Mucosa of descending colon (tissue), 3 donors: ENCODE results near the gene GPR55. TPM values are rescaled to one million over a fixed set of nuclear protein-coding genes. Genes with fewer than 3 reads are reported as not detected.

ENCODE experiments used
- ATAC-seq: fragments of 200-7000 bp; cut with Tn5 transposase; one replicate; pipeline ENCODE4 v1.9.1; 2020; ENCODE audit warnings: mild to moderate bottlenecking, moderate library complexity
- DNase-seq, 3 donors: peaks; one replicate each; pipeline ENCODE4 v3.0.0-alpha.2; 2020
- H3K36me3 ChIP-seq: fragments of 200-600 bp; one replicate; pipeline ENCODE4 v1.8.0; 2021; ENCODE audit warnings: low read depth, mild to moderate bottlenecking
- H3K4me1 ChIP-seq: fragments of 200-600 bp; one replicate; pipeline ENCODE4 v1.8.0; 2021; ENCODE audit warnings: low read depth, mild to moderate bottlenecking
- H3K4me3 ChIP-seq: fragments of 200-600 bp; one replicate; pipeline ENCODE4 v1.8.0; 2021; ENCODE audit warnings: mild to moderate bottlenecking
- H3K9me3 ChIP-seq: fragments of 200-600 bp; one replicate; pipeline ENCODE4 v1.8.0; 2021; ENCODE audit warnings: mild to moderate bottlenecking
- intact Hi-C, 2 donors: fragments of 100-400 bp; cut with DNase I in 1 of 2; cut with micrococcal nuclease in 1 of 2; formaldehyde crosslinking; loops; one replicate each; pipeline versions ENCODE4 v1.11.0 to v1.11.1; 2022; cut with DNase I, micrococcal nuclease
- total RNA-seq, 3 donors: library from RNA; stranded (reverse); fragmentation: NEBNext Ultra II Directional in 2 of 3; extraction: Animal tissue kit (Norgen Biotek cat#: 25700) in 2 of 3; gene quantifications; one replicate each; pipeline versions ENCODE4 v1.2.1 to v1.2.4, GENCODE V29; 2021 to 2023
- TF ChIP-seq, protein P1 (sequence below): fragments of 200-600 bp; IDR thresholded peaks from one replicate; pipeline ENCODE4 v1.8.0; 2022; ENCODE audit warnings: antibody characterized with exemption, mild to moderate bottlenecking
- donor health status: DM: no; HTN: no; CAD: no; lungs with moderate emphysema.
- donor health status: DM: no; HTN: no; CAD: no.
- donor health status: DM: no; HTN: yes; CAD: no.

Gene GPR55
- total RNA-seq, 3 donors from 2014 or later = 0.99 to 1.1 (median 1.1) TPM

DNA sequence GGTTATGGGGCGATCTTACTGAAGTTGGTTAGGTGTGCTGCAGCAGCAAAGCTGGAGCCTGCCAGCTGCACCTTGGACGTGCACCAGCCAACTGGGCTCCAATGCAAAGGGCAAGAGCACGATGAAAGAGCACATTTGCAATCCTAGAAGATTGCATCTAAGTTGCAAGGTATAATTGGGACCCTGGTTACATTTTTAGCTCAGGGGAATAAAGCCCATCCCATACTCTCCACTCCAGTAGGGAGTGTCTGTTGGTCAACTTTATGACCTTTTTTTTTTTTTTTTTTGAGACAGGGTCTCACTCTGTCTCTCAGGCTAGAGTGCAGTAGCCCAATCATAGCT is 22.2 kb upstream of the GPR55 start:
- ATAC-seq (no peak), DNase-seq (no peak)
- Histone ChIP-seq H3K9me3 (no peaks in the 10 kb centered on the region), H3K4me3 (no peak overlapping the region), H3K36me3 (no peaks in the 10 kb centered on the region), H3K4me1 (no peaks in the 10 kb centered on the region)
- TF ChIP-seq, protein P1, sequence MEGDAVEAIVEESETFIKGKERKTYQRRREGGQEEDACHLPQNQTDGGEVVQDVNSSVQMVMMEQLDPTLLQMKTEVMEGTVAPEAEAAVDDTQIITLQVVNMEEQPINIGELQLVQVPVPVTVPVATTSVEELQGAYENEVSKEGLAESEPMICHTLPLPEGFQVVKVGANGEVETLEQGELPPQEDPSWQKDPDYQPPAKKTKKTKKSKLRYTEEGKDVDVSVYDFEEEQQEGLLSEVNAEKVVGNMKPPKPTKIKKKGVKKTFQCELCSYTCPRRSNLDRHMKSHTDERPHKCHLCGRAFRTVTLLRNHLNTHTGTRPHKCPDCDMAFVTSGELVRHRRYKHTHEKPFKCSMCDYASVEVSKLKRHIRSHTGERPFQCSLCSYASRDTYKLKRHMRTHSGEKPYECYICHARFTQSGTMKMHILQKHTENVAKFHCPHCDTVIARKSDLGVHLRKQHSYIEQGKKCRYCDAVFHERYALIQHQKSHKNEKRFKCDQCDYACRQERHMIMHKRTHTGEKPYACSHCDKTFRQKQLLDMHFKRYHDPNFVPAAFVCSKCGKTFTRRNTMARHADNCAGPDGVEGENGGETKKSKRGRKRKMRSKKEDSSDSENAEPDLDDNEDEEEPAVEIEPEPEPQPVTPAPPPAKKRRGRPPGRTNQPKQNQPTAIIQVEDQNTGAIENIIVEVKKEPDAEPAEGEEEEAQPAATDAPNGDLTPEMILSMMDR = no peak
- intact Hi-C loops = no loop called here

DNA sequence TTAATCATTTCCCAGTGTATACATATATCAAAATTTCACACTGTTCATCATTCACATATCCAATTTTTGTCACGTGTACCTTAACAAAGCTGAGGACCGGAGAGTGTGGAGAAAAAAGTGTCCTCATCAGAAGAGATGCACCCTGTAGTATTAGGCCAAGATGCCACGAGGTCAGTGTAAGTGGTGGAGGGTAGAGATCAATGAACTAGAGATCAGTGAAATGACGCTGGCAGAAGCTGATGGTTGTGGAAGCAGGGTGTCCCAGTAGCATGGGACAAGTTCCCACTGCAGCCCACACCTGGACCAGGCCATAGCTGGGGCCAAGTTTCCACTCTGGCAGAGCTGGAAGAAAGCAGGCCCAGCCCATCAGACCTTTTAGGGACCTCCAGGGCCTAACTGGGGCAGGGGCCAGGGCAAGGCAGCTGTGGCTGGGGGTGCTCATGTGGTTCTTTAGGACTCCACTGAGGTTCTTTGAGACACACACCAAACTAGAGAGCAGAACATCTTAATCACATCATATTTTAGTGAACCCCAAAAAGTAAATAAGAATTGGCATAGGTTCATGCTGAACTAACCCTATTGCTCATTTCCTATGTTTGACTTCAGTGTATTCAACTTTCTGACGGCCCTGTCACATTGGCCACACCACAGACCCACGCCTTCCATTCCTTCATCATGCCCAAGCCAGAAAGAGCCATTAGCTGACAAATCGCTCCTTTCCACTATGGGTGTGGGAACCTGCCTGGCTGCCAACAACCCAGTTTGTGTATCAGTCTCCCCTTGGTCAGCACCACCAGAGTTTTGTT is 21.6 kb upstream of the GPR55 start:
- Histone ChIP-seq H3K4me1 (no peaks in the 10 kb centered on the region), H3K4me3 (no peak overlapping the region), H3K36me3 (no peaks in the 10 kb centered on the region), H3K9me3 (no peaks in the 10 kb centered on the region)
- TF ChIP-seq, protein P1 = no peak
- DNase-seq (peak in 1 of 3 donors; percentile 25), ATAC-seq (no peak)
- intact Hi-C loops = no loop called here

DNA sequence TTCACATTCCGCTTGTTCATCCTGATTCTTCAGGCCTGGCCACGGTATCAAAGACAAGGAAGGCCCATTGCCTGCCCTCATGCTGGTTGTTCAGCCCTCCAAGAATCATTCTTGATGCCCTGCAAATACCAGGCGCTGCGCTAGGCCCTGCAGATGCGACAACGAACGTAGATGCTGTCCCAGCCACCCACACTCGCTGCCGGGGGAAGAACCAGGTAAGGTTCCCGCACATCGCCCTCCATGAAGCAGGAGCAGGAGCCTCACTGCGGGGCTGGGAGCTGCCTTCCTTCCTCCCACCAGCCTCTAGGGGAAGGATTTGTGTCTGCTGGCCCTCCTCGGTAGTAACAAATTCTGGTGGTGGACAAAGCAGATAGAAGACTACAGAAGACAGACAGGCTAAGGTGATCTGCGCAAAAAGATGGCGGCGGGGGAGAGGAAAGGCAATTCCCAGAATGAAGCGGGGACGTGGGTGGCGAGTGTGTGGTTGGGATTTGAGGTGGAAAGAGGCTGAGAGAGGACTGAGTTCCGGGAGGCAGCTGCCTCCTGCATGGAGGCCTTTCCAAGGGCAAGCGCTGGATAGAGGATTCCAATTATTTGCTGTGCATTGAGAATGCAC is 19.8 kb upstream of the GPR55 start:
- Histone ChIP-seq H3K4me1 (no peaks in the 10 kb centered on the region), H3K4me3 (no peak overlapping the region), H3K36me3 (no peaks in the 10 kb centered on the region), H3K9me3 (no peaks in the 10 kb centered on the region)
- TF ChIP-seq, protein P1 = no peak
- DNase-seq (peak in 1 of 3 donors; percentile 44), ATAC-seq (no peak)
- intact Hi-C loops = no loop called here

DNA sequence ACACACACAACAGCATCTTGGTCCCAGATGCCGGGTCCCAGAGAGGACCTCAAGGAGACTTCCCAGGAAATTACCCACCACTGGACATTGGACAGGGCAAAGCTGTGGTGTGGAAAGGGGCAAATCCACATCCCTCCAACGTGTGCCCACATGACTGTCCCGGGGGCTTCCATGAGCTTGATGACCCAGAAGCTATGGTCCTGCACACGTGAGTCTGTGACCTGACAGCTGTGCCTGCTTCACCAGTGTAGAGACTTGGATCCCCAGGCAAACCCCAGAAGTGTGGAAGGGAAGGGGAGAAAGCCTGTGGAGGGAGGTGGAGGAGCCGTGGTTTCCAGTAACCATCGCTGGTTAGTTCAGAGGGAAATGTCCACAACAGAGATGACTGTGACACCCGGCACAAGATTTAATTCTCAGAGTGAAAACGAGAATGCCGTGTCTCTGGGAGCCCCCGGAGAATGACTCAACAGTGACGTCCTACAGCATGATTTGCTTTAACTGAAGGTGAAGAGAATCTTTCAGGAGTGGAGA is 19.1 kb upstream of the GPR55 start:
- intact Hi-C loops = no loop called here
- no peaks in the 10 kb centered on the region for H3K36me3 ChIP-seq
- H3K4me3 ChIP-seq = no peak overlapping the region
- no peak for ATAC-seq
- no peaks in the 10 kb centered on the region for H3K9me3 ChIP-seq
- no peaks in the 10 kb centered on the region for H3K4me1 ChIP-seq
- TF ChIP-seq, protein P1 = no peak
- no peak for DNase-seq

DNA sequence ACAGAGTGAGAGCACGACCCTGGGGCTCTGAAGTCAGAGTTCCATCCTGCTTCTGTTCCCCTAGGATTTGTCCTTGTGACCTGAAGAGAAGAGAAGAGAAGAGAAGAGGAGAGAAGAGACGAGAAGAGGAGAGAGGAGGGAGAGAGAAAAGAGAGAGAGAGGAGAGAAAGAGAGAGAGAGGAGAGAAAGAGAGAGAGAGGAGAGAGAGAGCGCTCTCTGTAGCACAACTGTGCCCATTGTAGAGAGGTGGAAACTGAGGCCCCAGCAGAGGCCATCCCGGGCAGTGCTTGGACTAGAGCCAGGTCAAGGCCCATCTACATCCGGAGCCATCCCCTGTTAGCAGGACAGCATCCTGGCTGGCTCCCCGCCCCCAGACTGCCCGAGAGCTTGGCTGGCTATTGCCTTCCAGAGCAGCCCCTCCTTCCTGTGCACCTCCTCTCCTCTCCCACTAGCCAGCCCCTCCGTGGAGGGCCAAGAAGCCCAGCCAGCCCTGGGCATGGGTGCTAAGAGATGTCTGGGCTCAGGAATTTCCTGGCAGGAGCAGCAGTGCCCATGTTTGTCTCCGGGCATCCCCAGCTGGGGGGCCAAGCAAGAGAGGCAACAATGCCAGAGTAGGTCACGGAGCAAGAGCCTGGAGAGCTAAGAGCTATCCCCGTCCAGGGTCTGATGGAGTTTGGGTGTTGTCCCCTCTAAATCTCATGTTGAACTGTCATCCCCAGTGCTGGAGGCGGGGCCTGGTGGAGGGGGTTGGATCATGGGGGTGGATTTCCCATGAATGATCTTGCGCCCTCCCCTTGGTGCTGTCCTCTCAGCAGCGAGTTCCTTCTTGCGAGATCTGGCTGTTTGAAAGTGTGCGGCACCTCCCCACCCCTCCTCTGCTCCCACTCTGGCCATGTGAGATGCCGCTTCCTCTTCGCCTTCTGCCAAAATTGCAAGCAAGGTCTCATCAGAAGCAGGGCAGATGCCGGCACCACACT is 18.2 kb upstream of the GPR55 start:
- Histone ChIP-seq H3K4me1 (no peaks in the 10 kb centered on the region), H3K9me3 (no peaks in the 10 kb centered on the region), H3K4me3 (no peak overlapping the region), H3K36me3 (no peaks in the 10 kb centered on the region)
- ATAC-seq (peak; percentile 65), DNase-seq (peak in 2 of 3 donors; percentile 22 to 50)
- TF ChIP-seq, protein P1 = no peak
- intact Hi-C loops = no loop called here
